ENCODE data around the gene PAX8.
"Not testable (repeated sequence)": the region's sequence is repeated elsewhere in the genome, so short reads cannot be mapped to it uniquely, and the experiment has no call there.

Gene PAX8

DNA sequence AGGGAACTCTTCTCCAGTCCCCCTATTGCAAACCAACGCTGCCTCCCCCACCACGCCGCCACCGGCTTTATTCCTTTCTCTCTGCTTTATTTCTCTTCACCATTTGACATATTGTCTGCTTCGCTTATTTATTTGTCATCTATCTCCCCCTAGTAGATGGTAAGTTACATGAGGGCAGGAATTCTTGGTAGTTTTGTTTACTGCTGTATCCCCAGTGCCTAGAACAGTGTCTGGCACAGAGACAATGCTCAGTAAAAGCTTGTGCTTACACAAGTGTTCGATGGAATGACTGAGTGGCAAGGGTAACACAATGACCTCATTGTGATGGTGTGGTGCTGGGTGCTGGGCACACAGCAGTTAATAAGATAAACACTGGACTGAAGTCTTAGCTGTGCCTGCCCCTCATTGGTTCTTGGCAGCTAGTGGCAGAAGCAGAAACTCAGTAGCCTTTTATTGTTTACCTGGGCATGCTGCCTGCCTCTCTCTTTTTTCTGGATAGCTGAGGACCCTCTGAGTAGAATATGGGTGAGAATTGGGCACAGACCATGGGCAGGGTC lies 9.5 kb upstream of the PAX8 start:
- peak in 1 of 2 experiments; percentile 52 for DNase-seq

DNA sequence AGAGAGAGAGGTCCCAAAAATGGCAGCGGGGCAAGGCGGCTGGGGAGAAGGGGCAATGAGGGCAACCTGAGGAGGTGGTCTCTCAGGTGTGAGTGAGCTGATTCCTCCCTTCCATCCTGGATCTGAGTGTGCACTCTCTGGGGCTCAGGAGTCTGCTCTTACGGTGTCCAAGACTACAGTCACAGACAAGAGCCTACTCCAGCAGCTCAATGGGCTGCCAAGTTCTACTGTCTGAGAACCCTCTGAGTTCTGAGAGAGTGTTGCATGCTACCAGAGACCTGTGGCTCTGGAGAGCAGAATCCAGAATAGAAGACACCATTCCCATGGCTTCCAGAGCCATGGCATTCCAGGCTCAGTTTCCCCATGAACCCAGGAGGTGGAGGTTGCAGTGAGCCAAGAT lies 7.1 kb upstream of the PAX8 start:
- no peak for DNase-seq

DNA sequence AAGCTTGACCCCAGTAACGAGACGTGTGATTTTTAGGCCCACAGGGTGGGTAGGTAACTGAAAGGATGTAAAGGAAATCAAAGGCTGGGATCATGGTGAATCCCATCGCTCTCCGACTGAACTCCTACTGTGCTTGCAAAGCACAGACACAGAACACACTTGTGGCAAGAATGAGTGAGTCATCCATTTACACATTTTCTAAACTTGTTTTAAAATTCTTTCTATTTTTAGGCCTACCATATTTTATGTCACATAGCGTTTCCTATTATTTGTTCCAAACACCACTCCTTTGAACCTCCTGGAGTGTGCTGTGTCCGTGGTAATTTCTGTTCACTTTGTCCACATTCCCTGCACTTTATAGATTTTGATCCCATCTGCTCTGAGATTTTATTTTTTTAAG lies 6.3 kb upstream of the PAX8 start:
- not testable (repeated sequence) for DNase-seq

- no peak for DNase-seq
Measured at GRCh38 chr2:113284476-113284875, 5.8 kb upstream of the PAX8 start.

GRCh38 chr2:113283704-113284284 lies 5.1 kb upstream of the PAX8 start:
- DNase-seq: no peak

DNA sequence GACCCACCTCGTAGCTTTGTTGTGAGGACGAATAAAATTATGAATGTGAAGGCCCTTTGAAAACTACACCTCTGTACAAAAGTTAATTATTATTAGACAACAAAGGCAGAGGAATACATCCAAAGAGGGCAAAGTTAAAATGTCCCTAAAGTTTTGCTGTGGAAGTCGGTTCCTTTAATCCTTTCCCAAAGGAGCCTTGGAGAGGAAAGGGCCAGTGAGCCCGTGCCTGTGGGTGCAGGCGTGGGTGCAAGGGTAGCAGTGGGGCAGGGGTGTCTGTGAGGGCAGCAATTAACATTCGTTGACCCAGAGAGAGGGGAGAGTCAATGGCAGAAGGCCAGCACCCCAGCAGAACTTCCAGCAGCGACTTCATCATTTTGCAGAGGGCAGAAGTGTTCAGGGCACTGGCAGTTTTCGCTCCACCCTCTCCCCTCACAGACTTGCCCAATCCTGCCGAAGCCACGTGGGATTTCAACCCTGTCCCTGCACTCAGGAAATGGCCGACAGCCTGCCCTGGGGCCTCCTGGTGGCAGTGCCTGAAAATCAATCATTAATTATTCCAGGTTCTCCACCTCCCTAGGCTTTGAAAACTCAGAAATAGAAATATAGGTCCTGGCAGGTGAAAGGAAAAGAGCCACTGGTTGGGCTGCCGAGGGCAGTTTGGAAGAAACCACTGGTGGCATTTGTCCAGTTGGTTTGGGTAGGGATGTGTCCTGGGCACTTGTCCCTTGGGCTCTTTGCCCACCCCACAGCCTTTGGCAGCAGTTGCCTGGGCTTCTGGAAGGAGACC lies 4.2 kb upstream of the PAX8 start:
- peak; percentile 50 to 64 for DNase-seq

- DNase-seq: peak; percentile 77 to 87
Measured at GRCh38 chr2:113281910-113282746, 3.4 kb upstream of the PAX8 start.

DNA sequence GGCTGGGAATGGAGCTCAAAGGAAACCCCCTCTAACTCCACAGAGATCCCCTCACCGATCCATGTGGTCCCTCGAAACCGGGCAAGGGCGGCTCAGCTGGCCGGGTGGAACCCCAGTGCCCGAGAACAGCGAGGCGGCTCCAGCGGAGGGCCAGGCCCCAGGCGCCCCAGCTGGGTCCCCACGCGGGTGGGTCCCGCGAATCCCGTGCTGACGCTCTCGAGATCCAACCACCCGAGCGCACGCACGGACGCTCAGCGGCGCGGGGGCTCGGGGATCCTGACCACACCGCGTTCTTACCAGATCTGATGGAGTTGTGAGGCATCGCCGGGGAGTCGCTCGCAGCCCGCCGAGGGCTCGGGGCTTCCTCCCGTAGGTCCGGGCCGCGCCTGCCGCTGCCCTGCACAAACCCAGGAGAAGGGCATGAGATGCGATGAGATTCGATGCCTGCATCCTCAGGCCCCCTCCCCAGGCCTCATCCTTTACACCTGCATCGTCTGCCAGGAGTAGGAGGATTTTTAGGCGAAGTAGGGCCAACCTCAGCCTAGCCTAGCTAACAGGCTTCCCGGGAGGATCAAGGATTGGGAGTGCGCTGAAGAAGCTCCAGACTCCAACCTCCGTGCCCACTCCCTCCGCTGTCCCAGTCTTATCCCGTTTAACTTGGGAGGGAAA lies 514 bp downstream of the PAX8 start:
- DNase-seq: no peak

DNA sequence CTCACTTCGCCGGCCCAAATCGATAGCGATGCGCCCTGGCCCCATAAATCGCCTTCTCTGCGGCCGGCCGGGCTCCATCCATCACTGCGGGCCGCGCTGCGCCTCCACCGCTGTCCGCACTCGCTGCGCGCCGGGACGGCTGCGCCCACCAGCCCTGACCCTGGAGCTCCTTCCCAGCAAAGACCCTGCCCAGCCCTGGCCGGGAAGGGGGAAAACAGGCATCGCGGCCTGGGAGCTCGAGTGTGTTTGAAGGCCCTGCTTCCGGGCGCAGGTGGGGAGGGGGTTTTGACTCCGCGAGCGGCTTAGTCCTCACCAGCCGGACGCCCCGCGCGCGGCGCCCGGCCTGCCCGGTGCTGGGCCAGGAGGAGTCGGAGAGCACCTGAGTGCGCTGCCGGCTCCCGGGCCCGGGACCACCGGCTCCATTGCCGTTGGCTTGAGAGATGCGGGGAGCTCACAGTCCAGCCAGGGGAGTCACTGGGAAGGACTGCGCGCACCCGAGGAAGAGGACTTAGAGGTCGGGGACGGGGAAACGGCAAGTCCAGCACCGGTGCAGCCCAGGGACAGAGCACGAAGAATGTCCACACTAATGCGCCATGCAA lies 1.1 kb downstream of the PAX8 start:
- DNase-seq: no peak

DNA sequence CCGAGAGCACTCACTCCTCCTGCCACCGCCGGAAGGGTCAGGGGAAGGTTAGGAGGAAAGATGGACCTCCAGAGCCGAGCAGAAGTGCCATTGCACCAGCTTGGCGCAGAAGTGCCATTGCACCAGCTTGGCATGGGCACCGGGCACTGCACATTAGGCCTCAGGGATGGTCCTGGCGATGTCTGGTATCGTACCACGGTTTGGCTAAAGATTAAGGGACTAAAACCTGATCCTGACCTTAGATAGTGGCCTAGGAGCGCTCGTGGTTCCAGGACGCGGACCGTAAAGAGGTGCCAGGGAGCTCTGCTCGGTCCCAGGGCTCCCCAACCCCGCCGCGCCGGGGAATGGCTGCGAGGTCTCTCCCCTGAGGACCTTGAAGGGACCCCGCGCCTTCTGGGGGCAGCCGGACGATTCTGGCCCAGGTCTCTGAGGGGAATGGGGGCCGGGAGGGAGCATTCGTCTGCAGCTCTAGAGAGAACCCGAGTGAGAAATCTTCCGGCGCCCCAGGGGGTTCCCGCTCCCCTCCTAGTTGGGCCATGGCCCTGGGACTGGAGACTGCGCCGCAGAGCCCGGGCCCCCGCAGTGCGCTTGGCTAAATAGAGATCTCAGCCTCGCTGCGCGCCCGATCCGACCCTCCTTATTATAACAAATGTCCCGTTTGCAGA lies 1.8 kb downstream of the PAX8 start:
- no peak for DNase-seq

- no peak for DNase-seq
Measured at GRCh38 chr2:113276216-113276760, 2.4 kb downstream of the PAX8 start.

DNA sequence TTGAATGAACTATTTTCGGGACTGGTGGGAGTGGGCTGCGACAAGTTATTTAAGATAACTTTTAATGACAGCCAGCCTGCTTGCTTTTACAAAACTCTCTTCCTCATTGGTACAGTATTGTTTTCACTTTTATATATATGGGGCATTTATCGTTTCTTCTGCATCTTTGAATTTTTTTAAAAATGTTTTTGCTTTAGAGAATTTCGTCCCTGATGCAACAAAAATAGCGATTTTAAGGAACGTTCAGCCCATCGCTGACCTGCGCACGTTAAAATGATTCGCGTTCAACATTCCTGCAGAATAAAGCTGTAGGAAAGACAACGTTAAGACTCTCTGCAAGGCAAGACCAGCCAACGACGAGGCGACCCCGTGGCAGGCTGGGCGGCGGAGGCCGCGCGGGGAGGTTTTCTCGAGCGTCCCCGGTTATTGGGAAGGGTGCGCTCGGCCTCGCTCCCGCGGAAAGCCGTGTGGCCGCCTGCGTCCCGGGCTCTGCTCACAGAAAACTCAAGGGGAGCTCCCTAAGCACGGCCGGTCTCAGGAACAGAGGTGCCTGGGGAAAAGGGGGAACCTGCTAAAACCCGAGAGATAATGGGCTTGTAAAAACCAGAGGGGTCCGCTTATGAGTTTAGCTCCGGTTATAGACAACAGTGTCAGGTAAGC lies 3.0 kb downstream of the PAX8 start:
- DNase-seq: no peak

DNA sequence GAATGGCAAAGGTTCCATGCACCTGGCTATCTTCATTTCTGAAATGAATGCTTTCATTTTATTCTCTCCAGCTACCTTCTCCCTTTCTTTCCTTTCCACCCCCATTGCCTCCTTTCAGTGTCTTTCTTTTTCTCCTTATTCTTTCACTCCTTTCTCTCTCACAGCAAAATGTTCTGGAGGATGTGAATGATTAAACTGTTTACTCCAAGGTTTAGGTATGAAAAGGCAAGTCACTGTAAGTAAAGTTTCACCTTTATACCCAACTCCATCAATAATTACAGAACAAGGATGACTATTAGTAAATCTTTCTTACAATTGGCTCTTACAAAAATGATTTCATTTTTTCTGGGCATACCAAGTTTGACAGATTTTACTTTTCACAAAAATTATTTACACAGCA lies 4.3 kb downstream of the PAX8 start:
- no peak for DNase-seq

GRCh38 chr2:113273981-113274380 lies 4.7 kb downstream of the PAX8 start:
- DNase-seq: no peak

GRCh38 chr2:113273027-113273551 lies 5.6 kb downstream of the PAX8 start:
- no peak for DNase-seq

DNA sequence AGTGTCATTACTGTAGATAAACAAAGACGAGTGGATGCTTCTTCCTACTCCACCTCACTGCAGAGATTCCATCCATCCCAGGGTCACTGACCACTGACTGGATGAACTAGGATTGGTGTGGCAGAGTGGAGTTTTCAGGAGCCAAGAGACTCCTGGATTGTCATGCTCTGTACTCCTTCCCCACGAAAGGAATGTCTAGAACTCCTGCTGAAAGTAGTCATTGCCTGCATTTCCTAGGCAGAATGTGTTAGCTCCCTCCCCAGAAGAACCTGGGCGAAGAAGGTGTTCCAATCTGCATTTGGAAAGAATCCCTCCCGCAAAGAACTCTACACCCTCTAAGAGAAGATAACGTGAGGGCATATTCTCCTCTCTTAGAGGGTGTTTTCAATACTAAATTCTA lies 6.2 kb downstream of the PAX8 start:
- no peak for DNase-seq

- no peak for DNase-seq
Measured at GRCh38 chr2:113268621-113269360, 9.9 kb downstream of the PAX8 start.

DNA sequence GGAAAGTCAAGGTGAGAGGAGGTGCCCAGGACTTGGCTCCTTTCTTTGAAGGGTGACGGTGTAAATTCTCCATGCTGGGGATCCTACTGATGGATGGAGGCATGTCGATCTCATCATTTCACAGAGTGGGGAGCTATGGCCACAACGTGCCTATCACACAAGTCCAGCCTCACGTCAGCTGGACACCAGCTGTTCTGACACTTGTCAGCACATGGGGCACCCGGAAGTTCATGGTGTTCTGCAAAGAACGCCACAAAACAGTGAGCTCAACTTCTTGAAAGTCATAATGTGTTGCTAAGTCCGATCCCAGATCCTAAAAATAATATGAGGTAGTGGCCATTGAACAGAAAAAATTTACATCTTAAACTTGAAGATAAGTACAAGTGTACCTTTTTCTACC lies 12.3 kb downstream of the PAX8 start:
- DNase-seq: no peak

DNA sequence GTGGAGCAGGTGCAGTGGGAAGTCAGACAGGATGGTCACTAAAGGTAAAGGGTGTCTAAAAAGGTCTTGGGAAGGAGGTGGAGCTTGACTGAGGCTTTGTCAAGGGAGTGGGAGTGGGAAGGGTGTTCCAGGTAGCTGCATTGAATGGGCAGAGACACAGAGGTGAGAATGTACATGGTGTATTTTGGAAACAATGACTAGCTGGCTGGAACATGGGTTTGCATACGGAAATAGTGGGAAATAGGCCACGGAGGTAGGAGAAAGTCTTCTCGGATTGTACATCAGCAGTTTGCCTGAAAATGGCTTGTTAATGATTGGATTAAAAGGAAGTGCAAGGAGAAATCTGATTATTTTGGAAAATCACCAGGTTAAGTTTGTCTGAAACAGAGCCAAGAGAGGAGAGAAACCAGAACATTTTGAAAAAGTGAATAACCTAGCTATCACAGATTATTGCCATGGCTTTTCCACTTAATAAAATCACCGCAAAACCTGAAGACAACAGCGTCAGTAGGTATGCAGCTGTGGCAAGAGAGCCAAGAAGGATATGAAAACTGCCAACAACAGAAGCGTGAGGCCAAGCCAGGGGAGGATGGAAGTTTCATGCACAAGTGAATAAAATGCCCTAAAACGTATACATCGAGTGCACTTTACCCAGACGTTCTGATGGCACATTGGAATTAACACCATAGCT lies 13.9 kb downstream of the PAX8 start:
- DNase-seq: no peak
